Activated naive CD8-positive, alpha-beta T cell treated with anti-CD3 and anti-CD28 coated beads, Interleukin-2, amount 10 ng/mL, durations not matched to agents 7 days and 5 days (primary cell): ENCODE data around the gene DCUN1D2. TPM values are rescaled to one million over a fixed set of nuclear protein-coding genes. Genes with fewer than 3 reads are reported as not detected.

Experiments
- ATAC-seq: fragments of 150-1000 bp; cut with Tn5 transposase; one replicate; pipeline ENCODE4 v1.10.0; 2021; ENCODE audit warnings: low read depth, moderate library complexity
- POLR2A ChIA-PET: fragments of 350-600 bp; sonication (Branson Sonifier 250); formaldehyde crosslinking; loops from one replicate; lab custom pipeline; 2021; ENCODE audit warnings: antibody characterized with exemption; lab: Charles Lee
- DNase-seq: peaks from one replicate; pipeline ENCODE4 v3.0.0; 2021
- H3K27ac Mint-ChIP-seq: one replicate; pipeline ENCODE4 v1.8.0; 2022; ENCODE audit warnings: mild to moderate bottlenecking, mixed read lengths
- H3K27me3 Mint-ChIP-seq: one replicate; pipeline ENCODE4 v1.8.0; 2022; ENCODE audit warnings: mild to moderate bottlenecking, moderate library complexity, mixed read lengths
- H3K36me3 Mint-ChIP-seq: one replicate; pipeline ENCODE4 v1.8.0; 2021; ENCODE audit warnings: mild to moderate bottlenecking, mixed read lengths
- H3K4me1 Mint-ChIP-seq: one replicate; pipeline ENCODE4 v1.8.0; 2021; ENCODE audit warnings: mixed read lengths
- H3K4me3 Mint-ChIP-seq: one replicate; pipeline ENCODE4 v1.8.0; 2022; ENCODE audit warnings: mild to moderate bottlenecking, moderate library complexity, mixed read lengths
- H3K9me3 Mint-ChIP-seq: one replicate; pipeline ENCODE4 v1.8.0; 2021; ENCODE audit warnings: mixed read lengths
- total RNA-seq, 2 experiments: library from RNA; stranded (reverse); gene quantifications; one replicate each; pipeline ENCODE4 v1.2.3, GENCODE V29; 2021

Gene DCUN1D2
- total RNA-seq, 2 experiments from 2014 or later: 25.4 to 26.3 TPM

GRCh38 chr13:113413178-113413897 is 77.2 kb downstream of the DCUN1D2 start:
- Mint-ChIP-seq H3K27me3 (peaks cover 2% of the 10 kb centered on the region), H3K9me3 (peaks cover 2% of the 10 kb centered on the region), H3K4me1 (no peaks in the 10 kb centered on the region), H3K4me3 (no peak overlapping the region), H3K36me3 (no peaks in the 10 kb centered on the region), H3K27ac (no peak overlapping the region)
- POLR2A ChIA-PET: no interaction called here
- no peak for DNase-seq
- ATAC-seq: no peak

DNA sequence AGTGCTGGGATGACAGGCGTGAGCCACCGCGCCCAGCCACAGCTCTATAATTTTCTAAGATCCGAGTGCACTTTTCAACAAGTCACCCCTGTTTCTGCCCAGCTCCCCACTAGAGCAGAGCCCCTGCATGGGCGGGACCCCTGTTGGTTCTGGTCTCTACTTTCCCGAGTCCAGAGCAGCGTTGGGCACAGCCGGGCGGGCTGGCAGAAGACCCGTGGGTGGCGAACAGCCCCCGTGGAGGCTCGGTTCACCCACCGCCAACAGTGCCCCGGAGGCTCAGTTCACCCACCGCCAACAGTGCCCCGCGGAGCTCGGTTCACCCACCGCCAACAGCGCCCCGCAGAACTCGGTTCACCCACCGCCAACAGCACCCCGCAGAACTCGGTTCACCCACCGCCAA is 78.1 kb downstream of the DCUN1D2 start:
- H3K4me1 Mint-ChIP-seq: no peaks in the 10 kb centered on the region
- no peaks in the 10 kb centered on the region for H3K36me3 Mint-ChIP-seq
- DNase-seq (no peak), ATAC-seq (no peak)
- POLR2A ChIA-PET: no interaction called here
- peaks cover 2% of the 10 kb centered on the region for H3K9me3 Mint-ChIP-seq
- H3K27me3 Mint-ChIP-seq: peaks cover 2% of the 10 kb centered on the region
- H3K27ac Mint-ChIP-seq: no peak overlapping the region
- no peak overlapping the region for H3K4me3 Mint-ChIP-seq

DNA sequence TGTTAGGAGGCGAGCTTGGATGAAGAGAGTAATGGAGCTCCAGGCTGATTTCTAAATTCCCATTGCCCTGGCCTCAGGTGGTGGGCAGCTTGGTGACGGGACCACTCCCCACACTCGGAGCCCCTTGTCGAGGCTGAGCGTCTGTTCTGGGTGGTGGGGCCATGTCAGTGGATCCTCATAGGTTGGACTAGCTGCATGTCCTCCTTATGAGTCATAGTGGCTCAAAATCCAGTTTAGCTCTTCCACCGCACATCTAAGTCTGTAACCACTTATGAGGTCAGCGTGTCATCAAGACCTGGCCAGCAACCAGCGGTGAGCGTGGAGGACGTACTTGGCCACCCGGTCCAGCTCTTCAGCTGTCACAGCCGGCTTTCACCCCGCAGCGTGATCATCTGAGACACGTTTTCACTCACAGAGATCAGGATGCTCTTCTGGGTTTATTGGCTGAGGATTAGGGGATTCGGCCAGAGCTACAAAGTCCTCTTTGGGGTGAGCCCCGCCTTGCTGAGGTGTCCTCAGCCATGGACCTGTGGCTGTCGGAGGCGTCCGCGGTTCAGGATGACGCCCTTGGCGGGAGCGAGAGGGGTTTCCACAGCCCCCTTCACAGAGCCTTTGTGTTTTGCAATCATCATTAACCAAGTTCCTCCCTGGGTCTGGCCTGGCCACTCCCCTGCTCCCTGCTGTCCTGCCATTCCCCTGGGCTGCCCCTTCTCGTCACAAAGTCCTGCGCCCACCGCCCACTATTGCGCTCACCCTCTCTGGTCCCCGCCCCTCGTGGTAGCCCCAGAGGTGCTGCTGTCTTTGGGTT is 79.1 kb downstream of the DCUN1D2 start:
- ATAC-seq (no peak), DNase-seq (no peak)
- Mint-ChIP-seq H3K36me3 (no peaks in the 10 kb centered on the region), H3K27me3 (peaks cover 3% of the 10 kb centered on the region), H3K27ac (no peak overlapping the region), H3K4me1 (no peaks in the 10 kb centered on the region), H3K4me3 (no peak overlapping the region), H3K9me3 (peaks cover 2% of the 10 kb centered on the region)
- POLR2A ChIA-PET: no interaction called here

- DNase-seq: no peak
- no peaks in the 10 kb centered on the region for H3K4me1 Mint-ChIP-seq
- no peaks in the 10 kb centered on the region for H3K36me3 Mint-ChIP-seq
- POLR2A ChIA-PET: interaction anchor here (0.6 kb wide), 1 partner anchor 905 kb away, joined by 3 read pairs; no protein-coding TSS in a partner anchor
- H3K9me3 Mint-ChIP-seq: peaks cover 2% of the 10 kb centered on the region
- no peak overlapping the region for H3K27ac Mint-ChIP-seq
- H3K27me3 Mint-ChIP-seq: peaks cover 3% of the 10 kb centered on the region
- ATAC-seq: no peak
- H3K4me3 Mint-ChIP-seq: no peak overlapping the region
Observed at GRCh38 chr13:113410472-113411201, 79.9 kb downstream of the DCUN1D2 start.

GRCh38 chr13:113408562-113408961 is 81.9 kb downstream of the DCUN1D2 start:
- Mint-ChIP-seq H3K36me3 (no peaks in the 10 kb centered on the region), H3K4me3 (no peak overlapping the region), H3K4me1 (no peaks in the 10 kb centered on the region), H3K27me3 (peaks cover 3% of the 10 kb centered on the region), H3K27ac (no peak overlapping the region), H3K9me3 (peaks cover 2% of the 10 kb centered on the region)
- POLR2A ChIA-PET: no interaction called here
- no peak for ATAC-seq
- DNase-seq: no peak

DNA sequence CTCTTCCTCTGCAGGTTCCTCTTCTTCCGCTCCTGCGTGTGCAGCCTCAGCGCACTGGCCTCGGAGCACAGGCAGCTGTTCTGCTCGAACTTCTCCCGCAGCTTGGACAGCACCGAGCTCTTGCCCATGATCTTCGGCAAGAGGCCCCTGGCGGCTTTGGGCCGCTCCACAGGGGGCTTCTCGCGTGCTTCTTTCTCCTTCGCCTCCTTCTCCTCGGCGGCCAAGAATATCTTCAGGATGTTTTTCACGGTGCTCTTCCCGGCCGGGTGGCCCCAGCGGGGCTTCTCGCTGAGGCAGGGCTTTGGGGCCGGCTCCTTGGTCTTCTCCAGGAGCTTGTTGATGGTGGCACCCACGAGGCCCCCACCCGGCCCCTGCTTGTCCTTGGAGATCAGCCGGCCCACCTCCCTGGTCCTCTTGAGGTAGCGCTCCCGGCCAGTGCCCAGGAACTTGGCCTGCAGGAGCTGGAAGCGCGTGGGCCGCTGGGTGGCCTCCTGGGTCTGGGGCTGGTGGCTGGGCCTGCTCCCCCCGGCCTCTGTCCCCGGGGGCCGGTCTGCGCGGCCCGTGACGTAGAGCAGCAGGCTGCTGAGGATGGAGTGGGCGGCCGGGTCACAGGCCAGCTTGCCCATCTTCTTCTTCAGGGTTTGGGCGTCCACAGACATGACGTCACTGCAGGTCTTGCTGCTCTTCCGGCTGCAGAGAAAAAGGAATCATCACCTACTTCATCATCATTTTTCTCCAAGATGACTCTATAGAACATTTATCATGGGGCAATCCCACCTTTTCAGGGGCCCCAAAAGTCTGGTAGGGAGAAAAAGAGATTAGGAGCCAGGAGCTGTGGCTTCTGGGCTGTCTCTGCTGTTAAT is 82.7 kb downstream of the DCUN1D2 start:
- H3K4me1 Mint-ChIP-seq: no peaks in the 10 kb centered on the region
- ATAC-seq (no peak), DNase-seq (no peak)
- no peaks in the 10 kb centered on the region for H3K36me3 Mint-ChIP-seq
- no peaks in the 10 kb centered on the region for H3K9me3 Mint-ChIP-seq
- no peak overlapping the region for H3K27ac Mint-ChIP-seq
- H3K27me3 Mint-ChIP-seq: peaks cover 3% of the 10 kb centered on the region
- POLR2A ChIA-PET: no interaction called here
- H3K4me3 Mint-ChIP-seq: no peak overlapping the region

DNA sequence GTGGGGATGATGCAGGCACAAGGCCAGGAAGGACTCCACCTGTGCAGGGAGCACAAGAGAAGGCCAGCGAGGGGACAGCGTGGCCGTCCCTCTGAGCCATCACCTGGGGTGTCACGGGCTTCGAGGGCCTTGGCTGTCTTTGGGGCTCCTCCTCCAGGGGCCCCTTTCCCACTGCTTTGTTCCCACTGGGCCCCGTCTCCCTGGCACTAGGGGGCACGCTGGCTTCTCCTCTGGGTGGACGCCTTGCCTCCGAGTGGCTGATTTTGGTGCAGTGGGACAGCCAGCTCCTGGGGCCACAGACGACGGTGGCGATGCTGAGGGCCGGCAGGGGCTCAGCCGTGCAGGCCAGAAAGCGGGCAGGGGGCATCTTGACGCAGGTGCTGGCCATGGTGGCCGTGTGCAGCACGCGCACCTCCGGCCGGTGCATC is 83.4 kb downstream of the DCUN1D2 start:
- peaks cover 3% of the 10 kb centered on the region for H3K27me3 Mint-ChIP-seq
- H3K4me3 Mint-ChIP-seq: no peak overlapping the region
- H3K4me1 Mint-ChIP-seq: no peaks in the 10 kb centered on the region
- H3K9me3 Mint-ChIP-seq: no peaks in the 10 kb centered on the region
- POLR2A ChIA-PET: no interaction called here
- ATAC-seq (no peak), DNase-seq (peak; percentile 23)
- H3K27ac Mint-ChIP-seq: no peak overlapping the region
- no peaks in the 10 kb centered on the region for H3K36me3 Mint-ChIP-seq

- no peaks in the 10 kb centered on the region for H3K4me1 Mint-ChIP-seq
- H3K4me3 Mint-ChIP-seq: no peak overlapping the region
- no peak for ATAC-seq
- DNase-seq: no peak
- no peak overlapping the region for H3K27ac Mint-ChIP-seq
- H3K9me3 Mint-ChIP-seq: no peaks in the 10 kb centered on the region
- POLR2A ChIA-PET: no interaction called here
- peaks cover 3% of the 10 kb centered on the region for H3K27me3 Mint-ChIP-seq
- H3K36me3 Mint-ChIP-seq: no peaks in the 10 kb centered on the region
Observed at GRCh38 chr13:113406321-113407102, 84.0 kb downstream of the DCUN1D2 start.

Other genes starting within 250 kb of the DCUN1D2 start
- gene LAMP1, start 193.5 kb downstream of the DCUN1D2 start, total RNA-seq: 10 to 100 TPM; 90.1 to 96.5 TPM
- gene GRTP1, start 126.6 kb downstream of the DCUN1D2 start, total RNA-seq: not detected
- 1 to 10 TPM in 1 of 2 experiments, under 1 TPM in 1; 0.82 to 1.0 TPM for gene ADPRHL1, start 37.2 kb downstream of the DCUN1D2 start, total RNA-seq
- 100 to 1,000 TPM; 103 to 117 TPM for gene TFDP1, start 94.0 kb upstream of the DCUN1D2 start, total RNA-seq
- gene ATP4B, start 167.5 kb upstream of the DCUN1D2 start, total RNA-seq: not detected
- gene GRK1, start 176.5 kb upstream of the DCUN1D2 start, total RNA-seq: not detected